ENCODE data around the gene HAGHL. TPM values are rescaled to one million over a fixed set of nuclear protein-coding genes. Genes with fewer than 3 reads are reported as not detected.
A peak's percentile ranks its signal among the peaks of the same experiment; 100 is the strongest.
"Not testable (repeated sequence)": the region's sequence is repeated elsewhere in the genome, so short reads cannot be mapped to it uniquely, and the experiment has no call there.

HAGHL gene
- polyA plus RNA-seq, 5 donors = 2.1 to 7.3 (median 3.5) TPM

DNA sequence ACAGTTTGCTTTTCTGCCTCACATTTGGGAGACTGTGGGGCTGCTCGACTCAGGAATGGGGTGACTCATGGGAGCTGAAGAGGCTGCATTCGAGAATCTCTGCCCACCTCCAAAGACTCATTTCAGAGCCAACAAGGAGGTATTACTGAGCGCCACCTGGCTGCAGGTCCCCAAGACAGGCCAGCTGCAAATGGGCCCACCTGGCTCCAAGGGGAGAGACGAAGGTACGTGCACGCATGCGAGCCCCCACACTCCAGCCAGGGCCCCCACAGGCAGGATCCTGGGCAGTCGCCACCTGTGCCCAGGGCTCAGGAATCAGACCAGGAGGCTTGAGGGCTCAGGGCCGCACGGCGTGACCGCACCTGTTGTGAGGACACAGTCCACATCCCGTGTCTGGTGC lies 6.0 kb downstream of the HAGHL start:
- no peak for DNase-seq

DNA sequence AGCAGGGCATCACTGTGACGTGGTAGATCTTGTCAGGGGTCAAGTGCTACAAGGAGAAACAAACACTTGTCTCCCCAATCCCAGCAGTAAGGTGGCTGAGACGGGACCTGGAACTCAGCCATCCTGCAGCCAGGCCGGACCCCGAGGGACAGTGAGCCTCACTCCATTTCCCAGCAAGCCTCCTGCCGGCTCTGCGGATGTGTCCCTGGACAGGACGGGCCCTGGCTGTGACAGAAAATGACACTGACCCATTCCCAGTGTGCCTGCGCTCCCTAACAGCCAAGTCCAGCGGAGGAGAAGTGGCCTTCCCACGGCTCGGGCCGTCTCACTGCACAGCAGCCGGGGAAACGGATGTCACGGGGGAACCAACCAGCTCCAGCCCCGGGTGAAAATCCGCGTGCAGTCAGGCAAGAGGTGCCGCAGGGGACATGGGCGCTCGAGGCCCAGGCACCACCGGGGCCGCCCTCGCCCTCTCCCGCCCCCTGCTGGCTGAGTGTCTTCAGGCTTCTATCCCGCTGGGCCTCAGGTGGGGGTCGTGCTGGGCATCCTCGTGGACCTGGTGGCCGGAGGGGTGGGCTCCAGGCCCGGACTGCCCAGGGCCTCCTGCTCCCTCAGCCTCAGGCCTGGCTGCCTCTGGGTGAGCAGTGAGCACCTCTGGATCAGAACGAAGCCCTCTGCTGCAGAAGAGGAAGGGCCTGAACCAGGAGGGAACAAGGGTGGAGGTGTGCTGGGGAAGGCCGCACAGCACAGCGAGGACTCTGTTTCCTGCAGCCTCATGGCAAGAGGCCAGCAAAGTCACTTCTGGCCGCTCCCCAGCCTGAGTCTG lies 6.7 kb downstream of the HAGHL start:
- no peak for DNase-seq

DNA sequence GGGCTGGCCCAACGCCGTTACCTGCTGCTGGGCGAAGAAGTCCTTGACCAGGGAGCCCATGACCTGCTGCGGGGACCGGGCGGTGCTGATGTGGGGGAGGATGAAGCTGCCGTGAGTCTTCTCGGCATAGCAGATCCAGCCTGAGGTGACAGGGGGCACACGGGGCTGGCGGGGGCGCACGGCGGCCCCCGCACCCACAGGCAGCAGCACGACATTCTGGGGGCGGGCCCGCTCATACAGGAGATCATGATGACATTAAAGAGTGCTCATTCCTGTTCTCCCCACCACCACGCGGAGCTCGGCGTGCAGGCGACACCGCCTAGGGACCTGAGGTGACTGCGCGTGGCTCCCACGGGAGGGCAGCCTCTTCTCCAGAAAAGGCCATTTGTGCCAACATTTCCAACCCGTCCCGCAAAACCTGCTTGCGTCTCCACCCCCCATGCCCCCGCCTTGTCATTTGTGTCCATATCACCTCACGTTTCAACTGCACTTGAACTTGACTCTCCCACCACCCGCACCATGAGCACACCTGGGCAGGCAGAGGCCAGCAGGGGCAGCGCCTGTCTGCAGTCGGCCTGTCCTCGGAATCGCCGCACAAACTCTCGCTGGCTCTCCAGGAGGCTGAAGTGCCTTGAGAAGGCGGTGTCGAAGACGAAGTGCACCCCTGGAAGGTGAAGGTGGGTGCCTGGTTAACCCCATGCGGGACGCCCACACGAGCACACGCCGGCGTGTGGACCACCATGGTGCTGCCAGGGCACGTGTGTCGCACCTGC lies 7.5 kb downstream of the HAGHL start:
- DNase-seq = no peak

DNA sequence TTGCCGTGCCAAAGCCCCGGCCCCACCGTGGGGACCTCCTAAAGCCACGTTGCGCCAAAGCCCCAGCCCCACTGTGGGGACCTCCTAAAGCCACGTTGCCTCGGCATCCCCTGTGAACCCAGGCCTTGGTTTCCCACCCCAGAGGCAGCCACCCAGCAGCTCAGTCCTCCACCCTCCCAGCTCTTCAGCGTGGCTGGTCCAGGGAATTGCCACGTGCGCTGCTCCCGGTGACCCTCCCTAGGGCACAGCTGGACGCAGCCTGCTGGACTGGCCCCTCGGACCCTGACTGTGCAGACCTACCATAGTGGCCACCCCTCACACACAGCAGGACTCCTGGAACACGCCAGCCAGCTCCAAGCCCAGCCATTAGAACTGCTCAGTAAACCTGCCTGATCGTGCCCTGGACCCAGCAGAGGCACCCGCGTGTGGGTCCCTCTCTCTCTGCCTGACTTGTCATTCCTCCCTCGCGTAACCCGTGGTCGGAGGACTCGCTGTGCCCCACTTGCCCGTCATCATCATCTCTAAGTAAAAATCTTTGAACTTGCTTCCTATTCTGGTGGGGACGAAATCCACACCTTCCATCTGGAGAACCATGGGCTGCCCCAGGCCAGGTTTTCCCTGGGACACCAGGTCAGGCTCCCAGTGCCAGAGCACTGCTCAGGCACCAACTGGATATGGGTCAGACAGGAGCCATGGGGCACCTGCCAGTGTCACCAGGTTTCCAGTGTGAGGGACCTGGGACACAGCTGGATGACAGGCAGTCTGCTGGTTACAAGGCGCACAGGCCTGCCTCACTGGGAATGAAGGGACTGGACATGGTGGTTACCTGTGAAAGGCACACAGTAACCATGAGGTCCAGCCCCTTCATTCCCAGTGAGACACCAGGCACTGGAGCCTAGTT lies 8.3 kb downstream of the HAGHL start:
- DNase-seq = no peak

DNA sequence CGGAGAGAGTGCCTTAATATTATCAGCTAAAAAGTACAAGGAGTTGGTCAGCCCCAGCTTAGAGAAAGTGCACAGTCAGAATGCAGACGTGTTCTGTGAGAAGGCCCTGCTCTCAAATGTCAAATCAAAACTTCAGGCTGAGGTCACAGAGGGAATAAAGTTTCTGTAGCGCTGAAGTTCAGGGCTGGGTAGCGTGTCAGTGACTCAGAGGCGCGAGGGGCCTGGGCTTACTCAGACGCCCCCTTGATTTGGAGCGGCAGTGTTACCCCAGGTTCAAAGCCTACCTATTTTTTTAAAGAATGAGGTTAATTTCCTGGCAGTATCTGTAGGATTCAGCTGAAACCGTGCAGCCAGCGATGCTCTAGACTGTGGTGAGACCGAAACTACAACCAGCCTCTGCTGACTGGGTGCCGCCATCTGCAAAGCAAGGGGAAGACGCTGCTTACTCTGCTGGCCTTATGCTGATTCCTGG lies 9.1 kb downstream of the HAGHL start:
- DNase-seq = no peak

DNA sequence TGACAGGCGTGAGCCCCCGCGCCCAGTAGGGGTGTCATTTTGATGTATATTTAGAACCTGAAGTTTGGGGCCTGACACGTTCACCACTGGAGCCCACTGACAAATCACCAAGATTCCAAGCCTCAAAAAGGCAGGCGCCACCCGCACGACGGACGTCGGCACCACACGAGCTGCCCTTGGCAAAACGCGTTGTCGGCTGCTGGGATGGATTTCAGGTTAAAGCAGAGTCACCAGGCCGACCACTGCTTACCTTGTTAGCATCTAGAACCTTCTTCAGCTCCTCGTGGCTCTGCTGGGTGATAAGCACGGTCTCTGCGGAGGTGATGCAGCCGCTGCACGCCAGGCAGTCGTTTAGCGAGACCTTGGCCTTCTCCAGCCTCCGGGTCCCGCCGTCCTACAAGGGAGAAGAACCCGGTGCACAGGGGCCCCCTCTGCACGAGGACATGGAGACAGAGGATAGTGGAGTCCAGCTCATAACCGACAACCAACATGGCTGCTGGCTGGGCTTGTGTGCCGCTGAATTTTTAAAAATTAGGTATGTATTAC lies 10.1 kb downstream of the HAGHL start:
- DNase-seq = no peak

DNA sequence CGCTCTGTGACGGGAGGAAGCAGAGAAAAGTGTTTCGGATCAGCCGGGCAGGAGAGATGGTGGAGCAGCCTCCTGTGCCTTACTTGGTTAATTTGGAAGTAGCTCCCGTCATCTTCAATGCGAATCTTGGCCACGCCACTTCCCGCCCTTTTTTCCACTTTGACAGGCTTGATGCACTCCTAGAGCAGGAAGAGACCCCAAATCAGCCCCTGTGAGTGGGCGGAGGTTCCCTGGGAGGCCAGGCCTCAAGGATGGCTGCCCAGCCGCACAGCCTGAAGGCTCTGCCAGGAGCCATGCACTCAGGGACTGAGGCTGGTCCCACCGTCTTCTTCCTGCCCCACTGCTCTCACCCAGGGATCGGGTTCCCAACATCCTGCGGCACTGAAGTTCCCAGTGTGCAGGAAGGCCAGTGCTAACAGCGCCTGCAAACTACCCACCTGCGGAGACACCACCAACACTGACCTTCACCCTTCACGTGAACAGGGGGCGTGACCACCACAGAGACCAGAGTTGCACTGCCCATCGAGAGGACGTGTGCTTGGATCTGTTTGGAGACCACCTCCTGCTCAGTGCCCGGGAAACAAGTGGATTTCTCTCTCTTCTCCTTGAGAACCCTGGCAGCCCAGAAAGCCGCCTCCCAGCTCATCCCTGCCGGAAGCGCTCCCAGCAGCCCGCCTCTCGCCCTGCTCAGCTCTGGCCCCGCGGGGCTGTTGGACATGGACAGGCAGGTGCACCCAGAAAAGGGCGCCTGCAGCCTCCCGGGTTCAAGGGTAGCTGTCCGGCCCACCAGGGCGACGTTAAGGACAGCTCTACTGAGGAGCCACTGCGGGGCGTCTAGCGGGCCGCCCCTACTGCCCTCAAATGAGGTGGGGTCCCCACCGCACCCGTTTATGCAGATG lies 12.9 kb downstream of the HAGHL start:
- DNase-seq = no peak

DNA sequence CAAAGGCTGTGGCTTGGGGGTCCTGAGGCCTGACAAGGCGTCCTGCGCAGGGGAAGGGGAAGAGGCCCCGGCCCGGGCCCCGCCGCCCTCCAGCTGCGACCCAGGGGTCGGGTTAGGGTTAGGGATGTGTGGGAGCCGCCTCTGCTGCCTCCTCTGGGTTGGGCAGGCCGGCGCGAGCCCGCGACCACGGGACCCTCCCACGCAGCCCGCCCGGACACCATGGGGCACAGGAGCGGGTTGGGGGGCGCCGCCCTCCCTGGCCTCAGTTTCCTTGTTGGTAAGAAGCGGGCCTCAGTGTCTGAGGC lies 13.5 kb downstream of the HAGHL start:
- DNase-seq = no peak

DNA sequence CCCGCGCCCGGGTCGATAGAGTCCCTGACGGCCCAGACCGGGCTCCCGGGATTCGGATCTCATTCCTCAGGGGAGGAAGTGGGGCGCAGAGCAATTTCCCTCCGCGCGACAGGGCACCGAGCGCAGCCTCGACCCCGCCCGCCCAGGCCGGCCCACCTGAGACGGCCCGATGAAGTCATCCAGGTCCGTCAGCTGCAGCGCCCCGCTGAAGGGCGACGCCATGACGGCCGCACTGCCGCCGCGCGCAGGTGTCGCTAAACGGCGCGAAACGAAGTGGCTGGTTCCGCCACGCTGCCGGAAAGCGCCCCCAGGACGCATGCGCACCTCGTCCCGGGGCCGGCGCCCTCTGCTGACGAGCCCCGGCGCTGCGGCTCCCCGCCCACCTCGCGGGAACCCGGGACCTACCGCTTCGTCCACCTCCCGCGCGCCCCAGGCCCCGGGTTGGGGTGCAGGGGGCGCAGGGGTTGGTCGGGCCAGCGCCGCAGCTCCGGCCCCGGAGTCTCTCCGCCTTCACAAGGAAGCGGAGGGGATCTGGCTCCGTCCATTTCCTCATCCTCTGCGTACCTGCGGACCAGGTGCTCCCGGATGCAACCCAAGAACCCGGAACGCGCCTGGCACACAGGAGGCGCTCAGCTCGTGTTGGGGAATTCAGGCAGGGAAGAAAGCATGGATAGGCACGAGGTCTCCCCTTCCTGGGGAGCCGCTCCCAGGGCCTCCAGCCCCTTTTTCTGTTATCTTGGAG lies 14.0 kb downstream of the HAGHL start, which contains the start of gene CIAO3:
TSS of gene CIAO3 (minus strand) at position 234 of the 742 bp plus-strand sequence. CDS start at position 222, 12 bp downstream.
- peak; percentile 89 for DNase-seq

DNA sequence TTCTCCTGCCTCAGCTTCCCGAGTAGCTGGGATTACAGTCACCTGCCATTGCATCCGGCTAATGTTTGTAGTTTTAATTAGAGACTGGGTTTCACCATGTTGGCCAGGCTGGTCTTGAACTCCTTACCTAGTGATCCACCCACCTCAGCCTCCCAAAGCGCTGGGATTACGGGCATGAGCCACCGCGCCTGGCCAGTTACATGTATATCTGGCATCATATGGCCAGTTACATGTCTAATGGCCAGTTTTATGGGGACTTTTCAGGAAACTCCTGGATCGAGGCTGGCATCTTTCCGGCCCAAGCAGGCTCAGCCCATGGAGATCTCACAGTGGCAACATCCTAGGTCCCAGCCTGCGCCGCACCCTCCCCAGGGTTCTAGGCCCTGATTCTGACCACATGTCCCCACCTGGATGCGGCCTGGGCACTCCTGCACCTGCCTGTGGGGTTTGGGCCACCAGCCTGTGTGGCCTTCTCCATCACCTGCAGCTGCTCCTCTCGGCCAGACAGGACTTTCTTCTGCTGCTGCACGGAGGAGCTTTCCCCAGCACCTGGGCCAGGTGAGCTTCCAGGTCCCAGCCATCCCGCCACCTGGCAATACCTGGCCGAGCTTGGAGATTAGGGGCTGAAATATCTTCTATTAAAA lies 15.2 kb downstream of the HAGHL start:
- no peak for DNase-seq

DNA sequence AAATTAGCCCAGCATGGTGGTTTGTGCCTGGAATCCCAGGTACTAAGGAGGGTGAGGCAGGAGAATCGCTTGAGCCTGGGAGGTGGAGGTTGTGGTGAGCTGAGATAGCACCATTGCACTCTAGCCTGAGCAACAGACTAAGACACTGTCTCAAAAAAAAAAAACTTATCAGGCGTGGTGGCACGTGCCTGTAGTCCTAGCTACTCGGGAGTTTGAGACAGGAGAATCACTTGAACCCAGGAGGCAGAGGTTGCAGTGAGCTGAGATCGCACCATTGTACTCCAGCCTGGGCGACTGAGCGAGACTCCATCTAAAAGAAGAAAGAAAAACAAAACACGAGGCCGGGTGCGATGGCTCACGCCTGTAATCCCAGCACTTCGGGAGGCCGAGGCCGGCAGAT lies 16.0 kb downstream of the HAGHL start:
- DNase-seq = not testable (repeated sequence)

DNA sequence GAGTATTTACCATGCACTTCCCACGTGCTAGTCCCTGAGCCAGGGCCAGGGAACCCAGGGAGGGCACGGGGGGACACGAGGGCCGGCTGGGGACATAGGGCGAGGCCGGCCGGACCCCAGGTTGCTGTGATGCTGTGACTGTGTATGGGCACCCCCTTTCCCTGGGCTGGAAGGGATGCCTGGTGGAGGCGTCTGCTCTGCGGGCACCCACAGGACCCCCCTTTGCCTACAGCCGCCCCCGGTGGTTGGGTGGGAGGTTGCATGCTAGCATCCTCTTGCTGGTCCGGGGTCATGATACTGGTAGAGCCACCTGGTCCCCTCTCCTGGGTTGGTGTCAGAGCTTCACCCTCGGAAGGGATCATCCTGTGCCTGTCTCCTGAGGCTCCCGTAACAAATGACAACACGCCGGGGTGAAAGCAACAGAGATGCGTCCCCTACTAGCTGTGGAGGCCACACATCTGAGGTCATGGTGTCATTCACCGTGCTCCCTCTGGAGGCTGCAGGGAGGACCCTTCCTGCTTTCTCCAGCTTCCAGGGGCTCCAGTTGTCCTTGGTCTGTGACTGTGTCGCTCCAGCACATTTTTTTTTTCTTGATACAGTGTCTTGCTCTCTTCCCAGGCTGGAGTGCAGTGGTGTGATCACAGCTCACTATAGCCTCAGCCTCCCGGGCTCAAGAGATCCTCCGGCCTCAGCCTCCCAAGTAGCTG lies 17.0 kb downstream of the HAGHL start:
- DNase-seq = no peak

DNA sequence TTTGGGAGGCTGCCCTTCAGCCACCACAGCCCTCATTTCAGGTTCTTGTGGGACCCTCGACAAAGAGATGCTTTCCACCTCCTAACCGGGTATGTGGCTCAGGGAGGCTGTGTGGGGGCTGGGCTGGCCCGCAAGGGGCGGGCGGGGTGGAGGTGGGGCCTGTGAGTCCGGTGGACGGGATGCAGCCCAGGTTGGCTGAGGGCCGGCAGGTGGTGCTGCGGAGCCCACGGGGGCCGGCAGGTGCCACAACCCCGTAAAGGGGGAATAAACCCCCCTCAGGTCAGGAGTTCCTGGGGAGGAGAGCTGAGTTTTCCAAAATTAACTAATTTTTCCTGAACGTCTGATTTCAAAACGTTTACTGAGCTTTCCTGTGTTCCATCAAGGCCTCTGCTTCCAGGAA lies 18.8 kb downstream of the HAGHL start:
- no peak for DNase-seq

DNA sequence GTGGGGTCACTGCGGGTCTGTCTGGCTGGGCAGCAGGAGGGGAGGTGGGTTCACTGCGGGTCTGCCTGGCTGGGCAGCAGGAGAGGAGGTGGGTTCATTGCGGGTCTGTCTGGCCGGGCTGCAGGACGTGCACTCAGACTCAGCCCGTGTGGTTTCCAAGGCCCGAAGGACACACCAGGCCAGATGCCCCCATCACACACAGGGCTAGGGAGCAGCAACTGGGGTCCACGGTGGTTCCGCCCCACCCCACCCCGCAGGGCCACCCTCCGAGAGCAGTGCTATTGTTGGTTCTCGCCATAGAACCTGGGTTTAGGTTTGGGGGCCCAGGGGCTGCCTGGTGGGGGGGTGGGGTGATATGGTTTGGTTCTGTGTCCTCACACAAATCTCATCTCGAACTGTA lies 19.7 kb downstream of the HAGHL start:
- no peak for DNase-seq

DNA sequence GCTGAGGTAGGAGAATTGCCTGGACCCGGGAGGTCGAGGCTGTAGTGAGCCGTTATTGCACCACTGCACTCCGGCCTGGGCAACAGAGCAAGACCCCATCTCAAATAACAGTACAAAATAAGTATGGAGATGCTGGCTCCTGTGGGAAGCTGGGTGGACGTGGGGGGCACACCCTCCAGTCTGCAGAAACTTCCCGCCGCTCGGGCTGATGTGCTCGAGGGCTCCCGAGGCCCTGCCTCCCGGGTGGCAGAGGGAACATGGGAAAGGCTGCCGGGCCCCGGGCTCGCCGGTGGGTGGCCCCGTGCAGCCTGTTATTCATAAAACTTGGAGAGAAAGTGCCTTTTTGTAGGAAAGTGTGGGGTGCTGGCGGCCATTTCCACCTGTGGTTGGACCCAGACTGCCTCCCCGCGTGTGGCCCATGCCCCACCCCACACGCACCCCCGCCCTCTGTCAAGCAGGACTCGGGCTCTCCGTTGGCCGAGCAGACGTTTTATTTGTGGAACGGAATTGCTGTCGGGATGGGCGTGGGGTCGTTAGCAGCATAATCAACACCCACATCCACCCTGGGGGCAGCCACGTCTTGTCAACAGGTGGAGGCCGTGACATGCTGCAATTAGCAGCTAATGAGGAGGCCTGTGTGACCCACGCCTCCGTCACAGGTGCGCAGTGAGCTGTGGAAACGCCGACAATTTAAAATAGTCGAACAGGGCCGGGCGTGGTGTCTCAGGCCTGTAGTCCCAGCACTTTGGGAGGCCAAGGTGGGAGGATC lies 21.3 kb downstream of the HAGHL start:
- DNase-seq = no peak

DNA sequence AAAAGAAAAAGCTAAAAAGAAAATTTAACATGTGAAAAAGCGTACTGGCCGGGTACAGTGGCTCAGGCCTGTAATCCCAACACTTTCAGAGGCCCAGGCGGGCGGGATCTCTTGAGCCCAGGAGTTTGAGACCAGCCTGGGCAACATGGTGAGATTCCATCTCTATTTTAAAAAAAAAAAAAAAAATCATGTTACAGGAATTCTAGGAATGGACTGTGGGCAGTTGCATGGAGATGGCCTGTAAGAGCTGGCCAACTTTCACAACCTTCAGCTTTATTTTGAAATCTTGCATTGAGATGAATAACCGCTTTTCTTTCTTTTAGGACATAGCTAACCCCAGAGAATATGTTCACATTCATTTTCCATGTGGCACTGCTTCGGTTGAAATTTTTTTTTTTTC lies 22.1 kb downstream of the HAGHL start:
- DNase-seq = no peak

DNA sequence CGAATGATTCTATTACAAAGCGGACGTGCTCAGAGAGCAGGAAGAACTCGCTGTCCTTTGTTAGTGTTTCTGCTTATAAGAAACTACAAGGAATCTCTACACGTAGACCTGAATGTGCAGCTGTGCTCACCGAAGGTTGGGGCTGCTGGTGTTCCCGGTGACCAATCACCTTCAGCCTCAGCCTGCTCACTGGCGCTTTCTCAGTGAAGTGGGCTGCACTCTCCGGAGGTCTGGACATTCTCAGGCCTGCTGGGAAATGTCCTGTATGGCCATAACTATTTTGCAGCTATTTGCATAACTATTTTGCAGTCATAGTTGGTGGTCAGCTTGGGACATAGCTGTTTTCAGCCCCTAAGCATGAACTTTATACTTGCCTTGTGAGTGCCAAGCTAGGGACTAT lies 23.6 kb downstream of the HAGHL start:
- DNase-seq = no peak
